Measurements from ENCODE around the gene AKAP8.

The AKAP8 gene

DNA sequence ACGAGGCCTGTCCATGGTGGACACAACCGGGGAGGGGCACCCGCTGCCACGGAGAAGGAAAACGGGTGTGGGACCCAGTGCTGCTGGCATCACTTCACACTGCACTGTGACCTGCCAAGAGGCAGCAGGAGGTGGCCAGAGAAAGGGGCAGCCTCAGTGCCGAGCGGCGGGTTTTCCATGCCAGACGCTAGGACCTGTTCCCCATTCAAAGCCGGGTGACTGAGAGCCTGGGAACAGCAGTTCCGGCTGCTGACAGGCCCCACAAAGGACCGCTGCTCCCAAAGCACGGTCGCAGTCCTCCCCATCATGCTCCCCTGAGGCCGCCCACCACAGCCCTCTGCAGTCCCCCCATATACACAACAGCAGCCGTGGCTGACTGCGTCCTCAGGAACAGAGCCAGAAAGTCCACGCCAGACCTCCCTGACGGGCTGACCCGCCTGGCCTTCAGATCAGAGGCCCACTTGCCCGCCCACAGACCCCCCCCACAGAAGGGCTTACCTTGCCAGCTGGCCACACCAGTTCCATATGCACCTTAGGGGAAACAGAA is 5.4 kb downstream of the AKAP8 start:
- Histone ChIP-seq H3K79me2 (ENCODE audit: insufficient read depth, low read depth) (peaks cover 72% of the 10 kb centered on the region), H3K4me2 (no peak overlapping the region), H3K27me3 (ENCODE audit: insufficient read depth, low read depth) (no peaks in the 10 kb centered on the region), H3K27ac (no peak overlapping the region), H2AFZ (ENCODE audit: low read depth) (no peak overlapping the region), H4K20me1 (ENCODE audit: insufficient read depth) (no peaks in the 10 kb centered on the region), H3K36me3 (ENCODE audit: insufficient read depth) (no peaks in the 10 kb centered on the region; the same call in 1 of the 2 replicates), H3K4me3 (IDR thresholded peaks at IDR 0.05; ENCODE audit: insufficient read depth, low read depth, low read length) (no peak overlapping the region), H3K9ac (no peak overlapping the region), H3K4me1 (ENCODE audit: low read depth, poor library complexity, severe bottlenecking) (peaks cover 14% of the 10 kb centered on the region)
- TF ChIP-seq, protein P1, sequence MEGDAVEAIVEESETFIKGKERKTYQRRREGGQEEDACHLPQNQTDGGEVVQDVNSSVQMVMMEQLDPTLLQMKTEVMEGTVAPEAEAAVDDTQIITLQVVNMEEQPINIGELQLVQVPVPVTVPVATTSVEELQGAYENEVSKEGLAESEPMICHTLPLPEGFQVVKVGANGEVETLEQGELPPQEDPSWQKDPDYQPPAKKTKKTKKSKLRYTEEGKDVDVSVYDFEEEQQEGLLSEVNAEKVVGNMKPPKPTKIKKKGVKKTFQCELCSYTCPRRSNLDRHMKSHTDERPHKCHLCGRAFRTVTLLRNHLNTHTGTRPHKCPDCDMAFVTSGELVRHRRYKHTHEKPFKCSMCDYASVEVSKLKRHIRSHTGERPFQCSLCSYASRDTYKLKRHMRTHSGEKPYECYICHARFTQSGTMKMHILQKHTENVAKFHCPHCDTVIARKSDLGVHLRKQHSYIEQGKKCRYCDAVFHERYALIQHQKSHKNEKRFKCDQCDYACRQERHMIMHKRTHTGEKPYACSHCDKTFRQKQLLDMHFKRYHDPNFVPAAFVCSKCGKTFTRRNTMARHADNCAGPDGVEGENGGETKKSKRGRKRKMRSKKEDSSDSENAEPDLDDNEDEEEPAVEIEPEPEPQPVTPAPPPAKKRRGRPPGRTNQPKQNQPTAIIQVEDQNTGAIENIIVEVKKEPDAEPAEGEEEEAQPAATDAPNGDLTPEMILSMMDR (conservative IDR thresholded peaks at IDR 0.05; ENCODE audit: low read depth, low read length): no peak

DNA sequence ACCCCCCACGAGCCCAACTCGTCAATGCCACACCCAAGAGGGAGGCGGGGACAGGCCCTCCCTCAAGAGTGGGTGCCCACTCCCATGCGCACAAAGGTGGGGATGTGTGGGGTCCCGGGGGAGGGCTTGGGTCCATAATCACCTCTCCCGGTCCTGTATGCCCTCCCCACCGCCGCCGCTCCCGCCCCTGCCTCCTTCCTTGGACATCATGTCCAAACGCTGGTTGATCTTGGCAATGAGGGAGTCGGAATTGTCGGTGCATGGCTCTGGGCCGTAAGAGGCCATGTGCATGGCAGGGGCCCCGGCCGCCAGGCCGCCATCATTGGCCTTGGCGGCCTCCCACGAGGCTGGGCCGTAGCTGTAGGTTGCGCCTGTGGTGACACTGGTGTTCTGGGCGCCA is 5.9 kb downstream of the AKAP8 start:
- Histone ChIP-seq H4K20me1 (ENCODE audit: insufficient read depth) (no peaks in the 10 kb centered on the region), H3K4me3 (IDR thresholded peaks at IDR 0.05; ENCODE audit: insufficient read depth, low read depth, low read length) (no peak overlapping the region), H3K4me2 (no peak overlapping the region), H3K9ac (no peak overlapping the region), H3K27ac (no peak overlapping the region), H2AFZ (ENCODE audit: low read depth) (no peak overlapping the region), H3K79me2 (ENCODE audit: insufficient read depth, low read depth) (peaks cover 66% of the 10 kb centered on the region), H3K36me3 (ENCODE audit: insufficient read depth) (no peaks in the 10 kb centered on the region; the same call in 1 of the 2 replicates), H3K27me3 (ENCODE audit: insufficient read depth, low read depth) (no peaks in the 10 kb centered on the region), H3K4me1 (ENCODE audit: low read depth, poor library complexity, severe bottlenecking) (peaks cover 14% of the 10 kb centered on the region)
- TF ChIP-seq, protein P1 (conservative IDR thresholded peaks at IDR 0.05; ENCODE audit: low read depth, low read length): no peak

DNA sequence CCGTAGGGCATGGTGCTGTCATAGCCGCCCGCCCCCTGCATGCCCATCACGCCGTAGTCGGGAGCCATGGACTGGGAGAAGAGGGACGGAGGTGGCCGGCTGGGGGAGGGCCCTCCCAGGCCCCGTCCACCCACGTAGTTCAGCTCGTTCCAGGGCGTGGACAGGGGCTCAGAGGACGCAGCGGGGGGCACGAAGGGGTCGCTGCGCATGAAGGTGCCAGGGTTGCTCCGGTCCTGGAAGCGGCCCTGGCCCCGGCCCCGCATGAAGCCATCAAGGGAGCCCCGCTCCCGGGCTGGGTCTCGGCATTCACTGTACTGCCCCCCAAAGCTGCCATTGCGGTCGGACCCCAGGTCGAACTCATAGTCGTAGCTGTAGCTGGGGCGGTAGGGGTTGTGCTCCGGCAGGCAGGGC is 6.7 kb downstream of the AKAP8 start:
- Histone ChIP-seq H3K27me3 (ENCODE audit: insufficient read depth, low read depth) (no peaks in the 10 kb centered on the region), H4K20me1 (ENCODE audit: insufficient read depth) (no peaks in the 10 kb centered on the region)

DNA sequence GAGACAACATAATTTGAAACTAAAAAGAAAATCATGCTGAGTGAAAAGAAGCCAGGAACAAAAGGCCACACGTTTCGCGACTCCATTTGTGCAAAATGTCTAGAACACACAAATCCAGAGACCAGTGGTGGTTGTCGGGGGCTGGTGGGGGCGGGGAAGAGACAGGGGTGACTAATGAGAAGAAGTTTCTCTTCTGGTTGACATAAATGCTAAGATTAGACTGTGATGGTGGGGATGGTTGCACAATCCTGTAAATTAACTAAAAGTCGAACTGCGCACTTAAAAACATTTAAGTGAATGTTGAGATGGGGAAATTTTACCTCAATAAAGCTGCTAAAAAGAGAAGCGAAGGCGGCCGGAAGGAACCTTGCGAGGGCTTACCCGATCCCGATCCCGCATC is 7.1 kb downstream of the AKAP8 start:
- no peak overlapping the region for H3K27ac ChIP-seq
- TF ChIP-seq, protein P1 (conservative IDR thresholded peaks at IDR 0.05; ENCODE audit: low read depth, low read length): no peak
- no peaks in the 10 kb centered on the region for H4K20me1 ChIP-seq (ENCODE audit: insufficient read depth)
- H3K27me3 ChIP-seq (ENCODE audit: insufficient read depth, low read depth): no peaks in the 10 kb centered on the region
- no peak overlapping the region for H3K4me2 ChIP-seq
- H2AFZ ChIP-seq (ENCODE audit: low read depth): no peak overlapping the region
- no peak overlapping the region for H3K9ac ChIP-seq
- no peaks in the 10 kb centered on the region; the same call in 1 of the 2 replicates for H3K36me3 ChIP-seq (ENCODE audit: insufficient read depth)
- H3K4me3 ChIP-seq (IDR thresholded peaks at IDR 0.05; ENCODE audit: insufficient read depth, low read depth, low read length): no peak overlapping the region
- H3K4me1 ChIP-seq (ENCODE audit: low read depth, poor library complexity, severe bottlenecking): peaks cover 20% of the 10 kb centered on the region
- H3K79me2 ChIP-seq (ENCODE audit: insufficient read depth, low read depth): peaks cover 55% of the 10 kb centered on the region

More for the DNA sequence above, 6.7 kb downstream of the AKAP8 start:
- H3K9ac ChIP-seq: no peak overlapping the region
- H3K4me1 ChIP-seq (ENCODE audit: low read depth, poor library complexity, severe bottlenecking): peaks cover 19% of the 10 kb centered on the region
- peaks cover 59% of the 10 kb centered on the region for H3K79me2 ChIP-seq (ENCODE audit: insufficient read depth, low read depth)
- H3K4me2 ChIP-seq: no peak overlapping the region
- no peak overlapping the region for H3K27ac ChIP-seq
- H2AFZ ChIP-seq (ENCODE audit: low read depth): no peak overlapping the region
- no peaks in the 10 kb centered on the region; the same call in 1 of the 2 replicates for H3K36me3 ChIP-seq (ENCODE audit: insufficient read depth)
- H3K4me3 ChIP-seq (IDR thresholded peaks at IDR 0.05; ENCODE audit: insufficient read depth, low read depth, low read length): no peak overlapping the region
- TF ChIP-seq, protein P1 (conservative IDR thresholded peaks at IDR 0.05; ENCODE audit: low read depth, low read length): no peak
